ENCODE data around the gene PTPRN2.
"Not testable (repeated sequence)": the region's sequence is repeated elsewhere in the genome, so short reads cannot be mapped to it uniquely, and the experiment has no call there.

The PTPRN2 gene

DNA sequence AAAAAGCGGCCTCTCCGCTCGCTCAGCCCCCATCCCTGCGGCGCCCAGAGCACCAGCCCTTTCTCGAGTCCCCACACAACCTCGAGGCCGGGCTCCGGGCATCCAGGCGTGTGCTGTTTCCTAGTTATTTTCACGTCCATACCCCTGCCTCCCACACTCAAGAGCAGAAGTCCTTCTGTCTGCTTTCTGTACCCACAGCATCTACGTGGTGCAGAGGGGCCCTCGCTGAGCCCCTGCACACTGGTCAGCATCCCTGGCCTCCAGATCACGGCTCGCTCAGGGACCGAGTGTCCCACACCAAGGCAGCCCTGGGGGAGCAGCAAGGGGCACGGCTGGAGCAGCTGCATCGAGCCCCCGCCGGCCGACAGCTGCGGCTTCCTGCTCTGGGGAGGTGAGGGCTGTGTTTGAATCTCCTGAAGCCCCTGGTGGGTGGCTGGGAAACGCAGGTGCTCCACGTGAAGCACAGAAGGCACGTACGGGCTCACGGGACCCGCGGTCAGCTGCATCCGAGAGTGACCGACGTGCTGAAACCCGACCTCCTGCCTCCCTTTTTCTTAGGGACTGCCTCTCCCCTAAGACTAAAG, 917.8 kb downstream of the PTPRN2 start:
- no peak for DNase-seq (ENCODE audit: low read depth in 3 of 3)

DNA sequence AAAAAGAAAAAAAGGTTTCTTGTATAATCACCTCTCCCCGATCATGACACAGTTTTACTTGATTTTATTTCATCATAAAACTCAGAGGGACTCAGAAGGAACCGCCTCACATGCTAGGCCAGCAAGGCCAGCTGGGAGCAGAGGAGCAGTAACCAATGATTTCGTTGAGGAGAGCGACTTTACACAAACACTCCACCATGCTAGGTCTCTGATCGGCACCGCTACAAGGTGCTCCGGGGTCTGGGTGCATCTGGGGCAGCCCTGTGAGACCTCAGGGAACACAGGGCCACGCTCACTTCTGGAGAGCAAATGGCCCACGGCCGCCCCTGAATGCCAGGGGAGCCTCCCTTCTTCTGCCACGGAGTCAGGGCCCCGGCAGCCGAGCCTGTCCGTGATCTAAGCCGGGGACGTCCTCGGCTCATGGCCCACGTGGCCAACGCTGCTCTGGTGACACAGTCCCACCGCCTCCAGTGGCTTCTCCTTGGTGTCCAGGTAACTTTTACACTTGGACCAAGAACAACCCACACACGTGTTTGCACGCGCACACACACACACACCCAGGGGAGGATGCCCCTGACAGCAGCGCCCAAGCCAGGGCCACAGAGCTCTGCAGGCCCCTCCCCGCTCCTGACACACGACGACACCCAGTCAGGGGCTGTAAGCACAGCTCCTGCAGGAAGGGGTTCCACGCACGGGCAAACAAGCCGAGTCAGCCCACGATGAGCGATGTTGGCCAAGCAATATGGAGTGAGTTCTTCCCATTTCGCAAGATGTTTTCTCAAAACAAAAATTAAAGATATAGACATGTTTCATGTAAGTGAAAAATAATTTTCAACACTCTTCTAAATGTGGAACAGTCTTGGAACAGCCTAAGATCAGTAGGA, 918.5 kb downstream of the PTPRN2 start:
- no peak for DNase-seq (ENCODE audit: low read depth in 3 of 3)

DNA sequence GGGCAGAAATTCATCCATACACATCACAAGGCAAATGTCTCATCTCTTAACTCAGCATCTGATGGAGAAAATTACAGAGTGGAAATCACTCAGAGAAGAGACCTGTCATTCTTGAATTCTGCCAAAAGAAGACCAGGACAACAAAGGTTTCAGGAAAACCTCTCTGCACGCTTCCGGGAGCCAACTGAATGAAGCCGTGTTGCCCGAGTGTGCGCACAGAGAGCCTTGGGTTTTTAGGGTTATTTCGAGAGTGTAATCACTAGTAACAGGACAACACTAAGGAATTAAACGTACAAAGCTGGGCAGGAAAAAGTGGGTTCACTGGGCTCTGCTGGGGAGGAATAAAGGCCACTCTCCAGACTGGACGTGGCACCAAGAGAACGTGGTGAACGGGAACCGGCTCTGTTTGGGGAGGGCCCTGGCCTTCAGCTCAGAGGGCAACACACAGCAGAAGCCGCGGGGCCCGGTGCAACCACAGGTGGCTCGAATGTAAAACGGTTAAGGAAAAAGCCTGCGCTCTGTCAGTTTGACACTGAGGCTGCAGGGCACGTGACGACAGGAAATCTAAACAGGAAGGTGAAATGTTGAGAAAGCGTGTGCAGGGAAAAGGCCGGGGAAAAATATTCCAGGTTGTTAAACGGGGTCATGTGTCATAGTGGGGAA, 919.3 kb downstream of the PTPRN2 start:
- no peak for DNase-seq (ENCODE audit: low read depth in 3 of 3)

DNA sequence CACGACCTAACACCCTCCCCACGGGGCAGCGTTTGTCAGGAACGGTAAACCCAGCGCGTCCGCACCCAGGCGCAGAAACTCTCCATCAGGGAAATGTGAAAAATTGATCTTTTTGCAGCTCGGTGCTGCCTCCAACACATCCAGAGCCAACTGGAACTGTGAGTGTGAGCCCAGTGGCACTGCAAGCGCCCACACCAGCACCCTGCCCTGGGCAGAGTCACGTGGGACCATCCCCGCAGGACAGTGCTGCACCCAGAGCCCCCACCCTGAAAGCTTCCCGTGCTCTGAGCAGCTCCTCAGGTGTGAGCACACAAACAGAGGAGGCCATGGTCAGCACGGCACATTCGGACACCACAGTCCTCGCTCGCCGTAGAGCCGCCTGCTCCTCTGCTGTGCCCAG, 919.9 kb downstream of the PTPRN2 start:
- DNase-seq (ENCODE audit: low read depth in 3 of 3), result no peak

DNA sequence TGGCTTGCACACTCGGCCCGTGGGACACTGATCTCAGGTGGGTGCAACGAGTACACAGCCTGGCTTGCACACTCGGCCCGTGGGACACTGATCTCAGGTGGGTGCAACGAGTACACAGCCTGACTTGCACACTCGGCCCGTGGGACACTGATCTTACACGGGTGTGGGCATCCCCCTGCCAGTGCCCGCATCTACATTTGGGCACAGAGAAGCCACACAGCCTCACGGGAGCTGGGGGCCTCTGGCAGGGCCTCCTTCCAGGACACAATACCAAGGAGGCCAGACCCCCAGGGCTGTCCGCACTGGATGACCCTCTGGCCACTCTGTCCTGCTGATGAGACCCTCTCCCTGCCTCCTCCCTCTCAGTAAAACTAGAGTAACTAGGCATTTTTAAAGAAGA, 920.4 kb downstream of the PTPRN2 start:
- no peak for DNase-seq (ENCODE audit: low read depth in 3 of 3)

DNA sequence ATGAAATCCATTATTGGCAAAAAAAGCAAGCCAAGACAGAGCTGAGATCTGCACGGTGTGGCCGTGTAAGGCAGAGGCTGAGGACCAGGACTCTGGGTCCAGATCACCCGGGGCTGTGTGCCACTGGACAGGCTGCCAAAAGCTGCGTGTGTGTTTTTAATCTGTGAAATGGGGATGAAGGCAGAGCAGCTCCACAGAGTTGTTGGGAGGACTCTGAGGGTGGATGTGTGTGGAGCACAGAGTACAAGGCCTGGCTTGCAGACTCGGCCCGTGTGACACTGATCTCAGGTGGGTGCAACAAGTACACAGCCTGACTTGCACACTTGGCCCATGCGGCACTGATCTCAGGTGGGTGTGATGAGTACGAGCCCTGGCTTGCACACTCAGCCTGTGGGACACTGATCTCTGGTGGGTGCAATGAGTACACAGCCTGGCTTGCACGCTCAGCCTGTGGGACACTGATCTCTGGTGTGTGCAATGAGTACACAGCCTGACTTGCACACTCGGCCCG, 921.0 kb downstream of the PTPRN2 start:
- no peak for DNase-seq (ENCODE audit: low read depth in 3 of 3)

DNA sequence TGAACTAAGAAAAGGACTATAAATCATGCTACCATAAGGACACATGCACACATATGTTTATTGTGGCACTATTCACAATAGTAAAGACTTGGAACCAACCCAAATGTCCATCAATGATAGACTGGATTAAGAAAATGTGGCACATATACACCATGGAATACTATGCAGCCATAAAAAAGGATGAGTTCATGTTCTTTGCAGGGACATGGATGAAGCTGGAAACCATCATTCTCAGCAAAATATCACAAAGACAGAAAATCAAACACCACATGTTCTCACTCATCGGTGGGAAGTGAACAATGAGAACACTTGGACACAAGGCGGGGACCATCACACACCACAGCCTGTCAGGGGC, 922.0 kb downstream of the PTPRN2 start:
- not testable (repeated sequence) for DNase-seq (ENCODE audit: low read depth in 3 of 3)

DNA sequence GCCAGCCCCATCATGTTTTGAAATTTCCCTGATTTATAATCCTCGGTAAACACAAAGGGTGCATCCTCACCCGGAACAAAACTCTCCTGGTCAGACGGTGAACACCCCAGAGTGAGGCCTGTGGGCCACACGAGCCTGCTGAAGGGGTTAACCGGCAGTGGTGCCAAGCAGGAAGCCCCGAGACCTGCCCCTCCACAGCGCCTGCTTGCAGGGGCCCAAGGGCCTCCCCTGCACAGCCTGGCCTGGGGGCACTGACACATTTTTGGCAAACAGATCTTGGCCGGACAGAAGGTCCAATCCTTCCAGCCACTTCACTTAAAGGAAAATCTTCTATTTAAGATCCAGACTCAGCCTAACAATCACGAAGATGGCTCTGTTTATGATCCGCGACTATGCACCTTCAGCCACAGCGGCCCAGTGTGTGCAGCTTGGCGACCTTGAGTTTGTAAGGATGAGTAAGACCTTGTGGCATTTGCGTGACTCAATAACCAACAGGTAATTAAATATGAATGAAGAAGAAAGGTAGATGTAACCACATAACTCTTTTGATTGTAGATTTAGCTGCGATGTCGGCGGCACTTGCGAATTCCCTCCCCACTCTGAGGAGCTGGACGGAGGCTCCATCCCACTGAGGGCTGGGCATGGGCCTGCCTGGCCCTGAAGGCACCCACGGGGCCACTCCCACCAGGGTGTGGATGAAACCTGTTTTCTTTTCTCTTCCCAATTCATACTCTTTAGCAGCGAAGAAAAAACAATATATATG, 922.6 kb downstream of the PTPRN2 start:
- DNase-seq (ENCODE audit: low read depth in 3 of 3), result no peak

DNA sequence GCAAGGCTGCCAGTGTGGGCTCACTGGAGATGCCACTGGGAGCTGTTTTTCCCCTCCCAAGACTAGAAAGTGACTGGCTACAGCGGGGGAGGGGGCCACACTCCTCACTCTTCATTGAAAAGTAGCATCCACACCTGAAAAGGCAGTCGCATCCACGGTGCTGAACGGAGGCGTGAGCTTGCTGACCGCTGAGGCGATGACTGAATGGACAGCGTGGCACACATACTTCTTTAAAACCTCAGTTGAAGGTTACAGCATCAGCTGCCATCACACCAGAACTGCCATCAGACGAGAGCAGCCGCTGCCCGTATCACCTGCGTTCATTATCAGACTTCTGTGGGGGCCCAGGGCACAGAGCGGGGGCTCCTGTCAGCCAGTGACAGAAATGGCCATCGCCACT, 923.6 kb downstream of the PTPRN2 start:
- DNase-seq (ENCODE audit: low read depth in 3 of 3), result no peak

DNA sequence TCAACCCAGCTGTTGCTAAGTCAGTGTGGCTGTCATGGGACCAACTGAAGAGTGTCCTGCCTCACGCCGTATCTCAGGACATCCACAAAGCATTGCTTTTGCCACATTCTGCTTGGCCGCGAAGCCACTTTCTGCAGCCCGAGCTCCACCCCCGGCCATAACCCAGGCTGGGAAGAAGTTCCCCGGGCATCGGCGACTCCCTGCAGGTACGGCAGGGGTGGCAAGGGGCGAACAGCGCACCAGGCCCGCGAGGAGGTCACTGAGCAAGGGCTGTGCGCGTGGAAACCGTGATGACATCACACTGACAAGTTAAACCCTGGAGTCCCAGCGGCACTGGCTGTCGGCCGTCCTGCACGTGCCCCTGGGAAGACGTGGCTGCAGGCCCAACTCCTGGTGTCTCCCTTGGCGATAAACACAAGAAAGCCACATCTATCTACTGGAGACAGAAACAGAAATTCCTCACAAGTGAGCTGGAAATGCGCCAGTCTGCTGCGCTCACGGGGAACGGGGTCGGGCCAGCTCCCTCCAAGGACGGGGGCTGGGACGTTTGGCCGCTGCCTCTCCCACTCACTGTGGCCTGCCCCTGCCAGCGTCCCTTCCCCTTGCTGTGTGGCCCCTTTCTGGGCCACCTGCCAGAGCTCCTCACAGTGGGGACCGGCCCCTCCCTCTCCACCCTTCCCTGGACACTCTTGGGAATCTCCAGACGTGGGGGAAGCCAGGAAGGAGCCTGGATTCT, 924.5 kb downstream of the PTPRN2 start:
- DNase-seq (ENCODE audit: low read depth in 3 of 3), result no peak

DNA sequence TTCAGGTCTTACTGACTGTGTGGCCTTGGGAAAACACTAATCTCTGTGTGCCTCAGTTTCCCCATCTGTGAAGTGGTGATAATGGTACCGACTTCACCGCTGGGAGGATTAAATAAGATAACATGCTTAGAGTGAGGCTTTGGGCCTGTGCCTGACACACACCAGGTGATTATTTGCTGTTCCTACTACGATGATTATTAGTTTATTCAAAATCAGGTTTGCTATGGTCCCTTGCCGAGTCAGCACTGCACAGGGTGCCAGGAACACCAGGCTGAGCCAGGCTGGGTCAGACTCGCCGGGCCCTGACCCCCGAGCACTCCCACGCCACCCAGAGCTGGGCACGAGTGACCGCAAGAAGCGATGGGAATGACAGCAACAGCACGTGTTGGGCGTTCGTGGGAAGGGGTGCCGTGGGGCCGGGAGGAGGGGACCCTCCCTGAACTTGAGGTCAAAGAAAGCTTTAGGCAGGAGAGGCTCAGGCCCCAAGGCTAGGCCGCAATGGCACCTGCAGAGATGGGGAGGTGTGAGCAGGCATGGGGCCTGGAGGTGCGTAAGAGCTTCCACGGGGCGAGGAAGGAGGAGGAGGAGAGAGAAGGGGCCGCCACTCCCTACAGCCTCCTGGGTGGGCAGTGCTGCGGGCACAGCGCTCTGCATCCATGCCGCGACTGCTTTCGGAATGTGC, 925.4 kb downstream of the PTPRN2 start:
- no peak for DNase-seq (ENCODE audit: low read depth in 3 of 3)

DNA sequence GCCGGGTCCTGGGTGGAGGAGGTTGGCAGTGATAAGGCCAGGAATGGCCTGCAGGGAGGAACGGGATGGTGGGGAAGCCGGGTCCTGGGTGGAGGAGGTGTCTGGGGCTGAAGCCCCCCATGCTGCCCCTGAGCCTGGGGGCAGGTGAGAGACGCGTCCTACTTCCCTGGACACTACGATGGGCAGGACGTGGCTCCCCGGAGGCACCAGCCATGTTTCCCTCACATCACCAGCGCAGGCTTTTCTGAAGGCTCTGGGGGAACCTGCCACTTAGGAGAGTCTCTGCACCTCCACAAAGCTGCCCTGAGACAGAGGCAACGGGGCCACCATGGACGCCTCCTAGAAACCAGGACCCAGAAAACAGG, 926.0 kb downstream of the PTPRN2 start:
- DNase-seq (ENCODE audit: low read depth in 3 of 3), result no peak

DNA sequence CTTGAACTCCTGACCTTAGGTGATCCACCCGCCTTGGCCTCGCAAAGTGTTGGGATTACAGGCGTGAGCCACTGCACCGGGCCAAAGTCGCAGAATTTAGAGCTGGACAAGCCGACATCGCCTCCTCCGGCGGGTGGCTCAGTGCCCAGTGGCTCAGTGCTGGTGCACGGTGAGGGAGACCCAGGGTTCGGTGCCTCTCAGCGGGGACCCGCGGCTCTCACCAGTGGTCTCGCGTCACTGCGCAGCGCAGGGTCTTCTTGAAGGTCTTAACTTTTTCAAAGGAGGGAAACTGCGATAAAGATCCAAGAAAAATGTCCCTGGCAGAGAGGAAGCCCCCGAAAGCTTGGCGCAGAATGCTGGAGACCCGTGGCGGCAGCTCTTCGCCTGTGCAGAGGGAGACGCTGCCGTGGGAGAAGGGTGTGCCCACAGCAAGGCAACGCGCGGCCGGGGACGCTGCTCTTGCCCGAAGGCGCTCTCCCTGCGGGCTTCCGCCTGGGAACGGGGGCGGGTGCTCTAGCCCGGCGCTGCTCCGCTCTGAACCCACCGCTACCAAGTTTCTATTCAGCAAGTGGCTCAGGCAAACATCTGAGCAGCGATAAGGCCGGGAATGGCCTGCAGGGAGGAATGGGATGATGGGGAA, 926.5 kb downstream of the PTPRN2 start:
- no peak for DNase-seq (ENCODE audit: low read depth in 3 of 3)

DNA sequence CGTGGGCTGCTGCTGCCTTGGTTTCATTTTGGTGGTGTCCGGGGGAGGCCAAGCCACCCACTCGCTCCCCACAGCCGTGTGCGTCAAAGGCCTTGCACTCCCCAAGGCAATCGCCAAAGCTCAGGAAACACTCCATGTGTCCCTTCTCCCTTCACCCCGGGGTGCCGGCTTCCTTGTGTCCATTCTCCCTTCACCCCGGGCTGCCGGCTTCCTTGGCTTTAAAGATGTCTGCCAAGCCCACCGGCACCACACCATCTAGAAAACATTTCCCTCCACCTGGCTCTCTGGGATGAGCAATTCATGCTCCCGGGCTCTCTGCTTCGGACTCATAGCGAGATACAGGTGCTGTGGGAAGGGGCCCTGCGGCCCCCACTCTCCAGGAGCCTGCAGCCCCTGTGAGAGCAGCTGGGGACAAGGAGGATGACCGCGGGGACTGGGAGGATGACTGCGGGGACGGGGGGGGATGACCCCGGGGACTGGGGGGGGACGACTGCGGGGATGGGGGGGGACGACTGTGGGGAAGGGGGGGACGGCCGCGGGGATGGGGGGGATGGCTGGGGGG, 928.7 kb downstream of the PTPRN2 start:
- DNase-seq (ENCODE audit: low read depth in 3 of 3), result no peak

DNA sequence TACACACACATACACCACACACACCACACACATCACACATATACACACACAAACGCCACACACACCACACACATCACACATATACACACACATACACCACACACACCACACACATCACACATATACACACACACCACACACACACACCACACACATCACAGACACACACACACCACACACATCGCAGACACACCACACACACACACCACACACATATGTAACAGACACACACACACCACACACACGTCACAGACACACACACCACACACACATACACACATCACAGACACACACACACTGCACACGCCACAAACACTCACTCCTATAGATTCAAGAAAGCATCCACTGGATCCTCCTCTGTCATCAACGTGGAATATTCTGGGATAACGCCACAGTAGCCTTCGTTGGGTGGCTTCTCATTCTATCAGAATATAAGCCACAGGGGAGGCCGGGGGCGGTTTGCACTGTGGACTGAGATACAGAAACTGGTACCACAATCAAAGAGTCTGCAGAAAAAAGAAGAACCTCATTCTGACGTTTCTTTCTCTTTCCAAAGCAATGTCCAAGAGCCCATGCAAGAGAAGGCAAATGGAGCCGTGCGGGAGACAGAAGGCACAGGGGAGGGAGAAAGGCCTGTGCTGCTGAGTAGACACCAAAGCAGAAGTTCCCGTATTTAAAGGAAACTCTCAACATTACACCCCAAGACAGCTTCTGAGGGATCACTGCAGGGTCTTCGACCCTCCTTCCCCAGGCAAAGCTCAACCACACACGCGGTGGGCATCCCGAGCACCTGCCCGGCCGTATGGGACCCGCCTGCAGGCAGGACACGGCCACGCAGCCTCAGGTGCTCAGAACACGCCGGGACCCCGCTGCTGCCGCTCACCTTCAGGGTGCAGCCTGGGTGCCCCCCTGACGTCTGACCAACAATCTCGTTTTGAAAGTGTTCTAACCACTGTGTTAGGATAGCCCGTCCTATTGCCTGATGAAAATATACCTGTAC, 929.6 kb downstream of the PTPRN2 start:
- DNase-seq (ENCODE audit: low read depth in 3 of 3), result no peak

DNA sequence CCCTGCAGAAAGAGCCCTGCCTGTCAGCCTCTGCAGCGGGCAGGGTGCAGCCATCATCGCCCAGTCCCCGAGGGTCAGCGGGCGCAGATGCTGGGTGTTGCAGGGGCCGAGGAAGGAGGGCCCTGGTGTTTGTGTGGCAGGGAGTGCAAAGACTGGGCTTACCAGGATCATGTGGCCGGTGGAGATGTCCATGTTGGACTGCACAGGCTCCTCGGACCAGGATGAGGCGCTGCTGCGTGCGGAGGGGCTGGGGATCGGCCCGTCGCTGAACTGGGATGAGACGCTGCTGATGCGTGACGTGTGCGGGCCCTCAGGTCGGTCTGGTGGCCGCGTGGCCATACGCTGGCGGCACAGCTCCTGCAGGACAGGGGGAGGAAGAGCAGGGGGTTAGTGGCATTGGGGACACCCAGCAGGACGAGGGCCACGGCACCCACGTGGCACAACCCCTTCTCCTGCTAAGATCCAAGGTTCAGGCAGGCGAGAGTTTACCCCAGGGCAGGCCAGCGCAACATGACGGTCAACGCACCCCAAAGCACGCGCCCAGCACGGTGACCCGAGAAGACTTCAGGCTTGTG, 931.3 kb downstream of the PTPRN2 start:
- DNase-seq (ENCODE audit: low read depth in 3 of 3), result no peak

DNA sequence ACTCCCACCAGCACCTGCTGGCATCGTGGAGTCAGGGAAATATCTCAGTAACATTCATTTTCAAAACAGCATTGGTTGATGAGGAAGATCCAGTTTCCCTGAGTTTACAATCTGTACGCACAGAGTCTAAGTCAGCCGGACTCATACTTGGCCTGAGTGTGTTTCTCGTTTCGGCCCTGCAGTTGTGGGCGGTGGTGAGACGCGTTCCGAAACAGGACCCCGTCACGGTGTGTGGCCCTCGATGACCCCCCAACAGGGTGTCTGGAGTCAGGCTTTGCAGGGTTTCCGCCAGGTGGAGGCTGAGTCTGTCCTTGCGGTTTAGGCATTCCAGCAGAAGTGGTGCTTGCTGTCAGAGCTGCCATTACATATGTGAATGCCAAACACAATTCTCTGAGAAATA, 933.3 kb downstream of the PTPRN2 start:
- DNase-seq (ENCODE audit: low read depth in 3 of 3), result no peak

DNA sequence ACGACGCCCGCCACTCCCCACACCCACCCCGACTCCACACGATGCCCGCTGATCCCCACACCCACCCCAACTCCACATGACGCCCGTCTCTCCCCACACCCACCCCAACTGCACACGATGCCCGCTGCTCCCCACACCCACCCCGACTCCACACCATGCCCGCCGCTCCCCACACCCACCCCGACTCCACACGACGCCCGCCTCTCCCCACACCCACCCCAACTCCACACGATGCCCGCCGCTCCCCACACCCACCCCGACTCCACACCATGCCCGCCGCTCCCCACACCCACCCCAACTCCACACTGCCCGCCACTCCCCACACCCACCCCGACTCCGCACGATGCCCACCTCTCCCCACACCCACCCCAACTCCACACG, 933.8 kb downstream of the PTPRN2 start:
- no peak for DNase-seq (ENCODE audit: low read depth in 3 of 3)
